DOHH2 (cell line): ENCODE results near the gene SLC35F6.

Experiments
- H3F3A ChIP-seq: fragments of 200-600 bp; sonication (generic), shearing (Covaris generic); 2 replicates; pipeline ENCODE4 v1.6.0; 2016; ENCODE audit warnings: antibody characterized with exemption, mild to moderate bottlenecking; ENCODE audit not compliant: control insufficient read depth, insufficient read depth
- H3K27ac ChIP-seq: fragments of 200-600 bp; sonication (generic); 2 replicates; pipeline ENCODE4 v1.5.1; 2014; ENCODE audit warnings: low read depth, mild to moderate bottlenecking, low read length, moderate library complexity
- H3K27me3 ChIP-seq: fragments of 200-600 bp; sonication (generic); 2 replicates; pipeline ENCODE4 v1.6.1; 2014; ENCODE audit warnings: mild to moderate bottlenecking, low read length, mixed read lengths; ENCODE audit not compliant: control insufficient read depth
- H3K36me3 ChIP-seq: fragments of 200-600 bp; sonication (generic); 2 replicates; pipeline ENCODE4 v1.6.1; 2014; ENCODE audit warnings: mild to moderate bottlenecking, low read length, moderate library complexity, mixed read lengths; ENCODE audit not compliant: control insufficient read depth
- H3K4me1 ChIP-seq: fragments of 200-600 bp; sonication (generic); 2 replicates; pipeline ENCODE4 v1.6.1; 2014; ENCODE audit warnings: mild to moderate bottlenecking, low read length, mixed read lengths; ENCODE audit not compliant: control insufficient read depth
- H3K4me2 ChIP-seq: fragments of 200-600 bp; sonication (generic); 2 replicates; pipeline ENCODE4 v1.6.0; 2014; ENCODE audit warnings: mild to moderate bottlenecking, low read length, moderate library complexity
- H3K4me3 ChIP-seq: fragments of 200-600 bp; sonication (generic); 2 replicates; pipeline ENCODE4 v1.5.1; 2014; ENCODE audit warnings: mild to moderate bottlenecking, low read length, mixed read lengths
- H3K79me2 ChIP-seq: fragments of 200-600 bp; sonication (generic); 2 replicates; pipeline ENCODE4 v1.6.1; 2014; ENCODE audit warnings: mild to moderate bottlenecking, low read length, mixed read lengths; ENCODE audit not compliant: control insufficient read depth
- H3K9me2 ChIP-seq: fragments of 200-600 bp; sonication (generic); replicated peaks from 2 replicates; pipeline ENCODE4 v1.6.1; 2014; ENCODE audit warnings: mild to moderate bottlenecking, low read length, mixed read lengths; ENCODE audit not compliant: control insufficient read depth
- H3K9me3 ChIP-seq: fragments of 200-600 bp; sonication (generic); 2 replicates; pipeline ENCODE4 v1.6.1; 2014; ENCODE audit warnings: antibody characterized with exemption, low read length, mixed read lengths; ENCODE audit not compliant: control insufficient read depth, insufficient read depth
- H4K20me1 ChIP-seq: fragments of 200-600 bp; sonication (generic); 2 replicates; pipeline ENCODE4 v1.6.0; 2014; ENCODE audit warnings: low read depth, mild to moderate bottlenecking, antibody characterized with exemption, low read length, moderate library complexity; ENCODE audit not compliant: control insufficient read depth, insufficient read depth
- EZH2phosphoT487 ChIP-seq: fragments of 200-600 bp; sonication (generic); IDR thresholded peaks from 2 replicates; pipeline ENCODE4 v1.6.1; 2017; ENCODE audit warnings: borderline replicate concordance, mild to moderate bottlenecking, antibody characterized with exemption, low read length, moderate library complexity, mixed read lengths
- TF ChIP-seq, protein P1 (sequence below): fragments of 200-600 bp; sonication (generic); IDR thresholded peaks from one replicate; pipeline ENCODE4 v1.5.1; 2014; ENCODE audit warnings: antibody characterized with exemption, mild to moderate bottlenecking, low read depth, low read length; ENCODE audit not compliant: poor library complexity, severe bottlenecking

Gene SLC35F6

DNA sequence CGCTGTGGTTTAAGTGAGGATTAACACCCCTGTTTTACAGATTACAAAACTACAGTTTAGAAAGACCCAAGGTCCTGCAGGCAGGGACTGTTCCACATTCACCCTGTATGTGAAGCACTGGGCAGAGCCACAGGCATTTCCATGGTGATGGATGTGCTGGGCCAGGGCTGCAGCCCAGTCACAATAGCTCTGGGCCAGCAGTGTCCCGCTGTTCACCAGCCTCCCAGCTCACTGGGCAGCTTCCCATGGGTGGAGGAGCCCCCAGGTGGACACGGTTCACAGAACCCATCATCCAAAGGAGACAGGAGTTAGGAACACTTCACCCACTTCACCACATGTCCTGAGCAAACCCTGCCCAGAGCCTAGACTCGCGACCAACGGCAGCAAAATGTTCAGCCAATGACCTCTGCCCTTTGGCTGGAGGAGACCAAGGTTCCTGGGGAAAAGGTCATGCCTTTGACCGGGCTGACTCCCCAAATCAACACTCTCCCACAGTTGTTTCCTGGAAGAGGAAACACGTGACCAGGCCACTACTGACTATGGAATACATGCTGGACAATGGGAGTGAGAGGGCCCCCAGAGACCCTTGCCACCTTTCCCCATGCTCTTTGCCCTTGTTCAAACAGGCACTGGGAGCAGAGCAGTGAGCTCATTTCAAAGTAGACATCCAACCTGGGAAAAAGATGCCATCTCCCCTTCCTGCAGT, 28.0 kb upstream of the SLC35F6 start:
- H3K4me1 ChIP-seq, result peaks cover 2% of the 10 kb centered on the region; the same call in 1 of the 2 replicates
- TF ChIP-seq, protein P1, sequence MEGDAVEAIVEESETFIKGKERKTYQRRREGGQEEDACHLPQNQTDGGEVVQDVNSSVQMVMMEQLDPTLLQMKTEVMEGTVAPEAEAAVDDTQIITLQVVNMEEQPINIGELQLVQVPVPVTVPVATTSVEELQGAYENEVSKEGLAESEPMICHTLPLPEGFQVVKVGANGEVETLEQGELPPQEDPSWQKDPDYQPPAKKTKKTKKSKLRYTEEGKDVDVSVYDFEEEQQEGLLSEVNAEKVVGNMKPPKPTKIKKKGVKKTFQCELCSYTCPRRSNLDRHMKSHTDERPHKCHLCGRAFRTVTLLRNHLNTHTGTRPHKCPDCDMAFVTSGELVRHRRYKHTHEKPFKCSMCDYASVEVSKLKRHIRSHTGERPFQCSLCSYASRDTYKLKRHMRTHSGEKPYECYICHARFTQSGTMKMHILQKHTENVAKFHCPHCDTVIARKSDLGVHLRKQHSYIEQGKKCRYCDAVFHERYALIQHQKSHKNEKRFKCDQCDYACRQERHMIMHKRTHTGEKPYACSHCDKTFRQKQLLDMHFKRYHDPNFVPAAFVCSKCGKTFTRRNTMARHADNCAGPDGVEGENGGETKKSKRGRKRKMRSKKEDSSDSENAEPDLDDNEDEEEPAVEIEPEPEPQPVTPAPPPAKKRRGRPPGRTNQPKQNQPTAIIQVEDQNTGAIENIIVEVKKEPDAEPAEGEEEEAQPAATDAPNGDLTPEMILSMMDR, result no peak
- H3K27me3 ChIP-seq, result no peaks in the 10 kb centered on the region
- H3K4me3 ChIP-seq, result no peak overlapping the region
- no peak overlapping the region for H3K27ac ChIP-seq
- no peaks in the 10 kb centered on the region for H3F3A ChIP-seq
- no peaks in the 10 kb centered on the region for H4K20me1 ChIP-seq
- H3K9me2 ChIP-seq, result no peaks in the 10 kb centered on the region
- no peaks in the 10 kb centered on the region for H3K79me2 ChIP-seq
- H3K9me3 ChIP-seq, result no peaks in the 10 kb centered on the region
- no peaks in the 10 kb centered on the region for H3K36me3 ChIP-seq
- H3K4me2 ChIP-seq, result no peak overlapping the region

DNA sequence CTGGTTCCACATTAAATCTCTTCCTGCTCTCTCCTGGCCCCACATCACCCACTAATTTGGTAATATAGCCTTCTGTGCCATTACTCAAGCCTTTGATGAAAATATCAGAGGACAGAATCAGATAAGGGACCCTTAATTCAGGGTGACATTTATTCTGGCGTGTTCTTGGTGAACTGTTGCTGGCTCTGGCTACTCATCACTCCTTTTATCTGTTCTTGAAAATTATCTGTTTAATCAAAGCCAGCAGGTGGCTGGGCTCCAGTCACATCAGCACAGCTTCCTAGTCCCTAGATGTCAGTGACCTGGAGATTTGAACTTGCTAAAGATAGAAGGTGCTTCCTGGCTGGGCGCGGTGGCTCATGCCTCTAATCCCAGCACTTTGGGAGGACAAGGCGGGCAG, 26.9 kb upstream of the SLC35F6 start:
- H4K20me1 ChIP-seq, result no peaks in the 10 kb centered on the region
- H3K9me2 ChIP-seq, result no peaks in the 10 kb centered on the region
- TF ChIP-seq EZH2phosphoT487, result no peak
- TF ChIP-seq, protein P1, result no peak
- no peaks in the 10 kb centered on the region for H3K79me2 ChIP-seq
- no peak overlapping the region for H3K27ac ChIP-seq
- H3K27me3 ChIP-seq, result no peaks in the 10 kb centered on the region
- H3K36me3 ChIP-seq, result no peaks in the 10 kb centered on the region
- H3K9me3 ChIP-seq, result no peaks in the 10 kb centered on the region
- H3K4me3 ChIP-seq, result no peak overlapping the region
- peaks cover 5% of the 10 kb centered on the region; the same call in 1 of the 2 replicates for H3K4me1 ChIP-seq
- H3F3A ChIP-seq, result no peaks in the 10 kb centered on the region
- H3K4me2 ChIP-seq, result no peak overlapping the region

DNA sequence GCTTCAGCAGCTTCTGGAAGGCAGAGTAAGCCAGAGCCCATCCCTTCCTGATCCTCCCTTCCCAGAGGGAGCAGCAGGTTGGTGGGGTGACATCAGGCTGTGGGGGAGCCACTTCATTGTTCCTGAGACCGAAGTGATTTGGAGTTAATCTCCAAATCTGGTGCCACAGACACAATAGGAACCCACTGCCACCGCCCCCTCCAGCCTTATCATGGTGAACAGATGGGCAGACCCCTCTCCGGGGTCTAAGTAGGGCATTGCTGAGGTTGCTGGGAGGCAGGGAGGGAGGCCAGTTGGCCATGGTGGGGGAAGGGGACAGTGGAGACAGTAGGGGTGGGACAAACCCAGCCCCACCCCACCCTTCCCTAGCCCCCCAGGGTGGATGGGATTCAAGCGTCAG, 25.6 kb upstream of the SLC35F6 start:
- Histone ChIP-seq H3K27ac (no peak overlapping the region), H3K9me2 (no peaks in the 10 kb centered on the region), H3F3A (no peaks in the 10 kb centered on the region), H4K20me1 (no peaks in the 10 kb centered on the region), H3K4me3 (no peak overlapping the region), H3K9me3 (no peaks in the 10 kb centered on the region), H3K4me2 (no peak overlapping the region), H3K36me3 (no peaks in the 10 kb centered on the region), H3K4me1 (peaks cover 5% of the 10 kb centered on the region; the same call in 1 of the 2 replicates), H3K27me3 (no peaks in the 10 kb centered on the region), H3K79me2 (no peaks in the 10 kb centered on the region)
- TF ChIP-seq, protein P1, result no peak
- no peak for TF ChIP-seq EZH2phosphoT487
